Measurements from ENCODE around the gene SMYD3. TPM values are rescaled to one million over a fixed set of nuclear protein-coding genes. Genes with fewer than 3 reads are reported as not detected.

The SMYD3 gene
- total RNA-seq, 8 experiments from 2014 or later: 8.8 to 39.7 (median 29.1) TPM

DNA sequence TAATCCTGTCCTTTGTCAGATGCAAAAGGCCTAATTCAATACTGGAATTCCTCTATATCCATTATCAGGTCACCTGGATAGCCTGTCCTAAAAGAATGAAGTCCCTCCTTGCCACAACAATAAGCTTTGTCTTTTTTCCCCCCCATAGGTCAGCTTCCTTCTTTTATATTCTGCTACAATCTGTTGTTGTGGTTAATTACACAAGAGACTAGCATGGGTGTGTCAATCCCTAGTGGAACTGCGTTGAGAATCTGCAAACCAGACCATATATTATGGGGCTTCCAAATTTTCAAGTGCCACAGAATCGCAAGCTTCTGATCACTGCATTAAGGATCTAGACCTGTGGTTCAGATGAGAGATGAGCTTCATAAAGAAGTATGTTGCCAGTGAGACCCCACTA, 349.6 kb downstream of the SMYD3 start:
- ATAC-seq (replicated peaks in 6 of 8): peak in 1 of 8 experiments; percentile 56
- 0 to 100% (median 68%) methylated on average over 1 to 2 of the region's 2 CpGs; no CpG with 5 or more reads in 4 of the 10 experiments for WGBS, 10 experiments

DNA sequence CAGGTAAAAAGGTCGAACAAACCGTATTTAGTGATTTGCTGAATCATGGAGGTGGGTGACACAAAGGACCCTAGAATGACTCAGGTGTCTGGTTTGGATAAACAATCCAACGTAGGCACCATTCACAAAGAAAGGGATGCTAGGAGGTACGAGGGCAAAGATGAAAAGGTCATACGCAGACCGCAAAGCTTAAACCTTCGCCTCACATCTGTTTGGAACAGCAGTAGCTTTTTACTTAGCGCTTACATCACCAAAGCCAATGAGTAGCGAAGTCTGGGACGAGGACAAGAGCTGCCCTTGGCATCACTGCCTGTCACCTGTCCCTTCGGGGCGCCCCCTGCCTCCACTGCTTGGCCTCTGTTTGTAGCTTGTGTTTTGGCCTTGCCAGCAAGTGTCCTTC, 350.2 kb downstream of the SMYD3 start:
- Histone ChIP-seq H3K4me3 (no peak overlapping the region), H3K27ac (no peak overlapping the region), H3K4me1 (replicated peaks in 1 of 2) (peaks cover 0 to 4% of the 10 kb centered on the region in 2 donors)
- in situ Hi-C loops (cut with MboI; ENCODE audit: low pct_unique_long_range_greater_than_20kb in 2 of 9, low sequenced_read_pairs in 9 of 9, unreplicated experiment in 9 of 9): no loop called here
- 80 to 100% (median 95%) methylated on average over 1 to 12 of the region's 12 CpGs for WGBS, 10 experiments
- ATAC-seq (replicated peaks in 6 of 8): no peak

More for the DNA sequence above, 349.6 kb downstream of the SMYD3 start:
- Histone ChIP-seq H3K4me1 (replicated peaks in 1 of 2) (peaks cover 0 to 4% of the 10 kb centered on the region in 2 donors), H3K4me3 (no peak overlapping the region), H3K27ac (no peak overlapping the region)
- in situ Hi-C loops (cut with MboI; ENCODE audit: low pct_unique_long_range_greater_than_20kb in 2 of 9, low sequenced_read_pairs in 9 of 9, unreplicated experiment in 9 of 9): no loop called here

DNA sequence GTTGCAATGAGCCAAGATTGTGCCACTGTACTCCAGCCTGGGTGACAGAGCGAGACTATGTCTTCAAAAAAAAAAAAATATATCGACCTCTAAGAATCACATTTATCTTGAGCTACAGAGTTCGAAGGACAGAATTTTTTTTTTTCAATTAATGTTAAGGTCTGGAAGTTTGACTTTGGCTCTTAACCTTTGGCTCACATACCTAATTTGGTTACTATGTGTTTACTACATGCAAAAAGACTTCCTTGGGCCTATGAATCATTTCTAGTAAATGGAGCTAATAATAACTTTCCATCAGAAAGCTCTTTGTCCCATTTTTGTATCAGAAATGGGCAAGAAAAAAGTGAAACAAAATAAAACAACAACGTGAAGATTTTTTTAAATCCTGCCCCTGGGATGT, 351.2 kb downstream of the SMYD3 start:
- peak in 1 of 8 experiments; percentile 58 for ATAC-seq (replicated peaks in 6 of 8)
- WGBS, 10 experiments: 0 to 98% (median 94%) methylated on average over 1 to 4 of the region's 4 CpGs
- in situ Hi-C loops (cut with MboI; ENCODE audit: low pct_unique_long_range_greater_than_20kb in 2 of 9, low sequenced_read_pairs in 9 of 9, unreplicated experiment in 9 of 9): no loop called here
- no peak overlapping the region for H3K4me3 ChIP-seq
- H3K27ac ChIP-seq: no peak overlapping the region
- peaks cover 0 to 4% of the 10 kb centered on the region in 2 donors for H3K4me1 ChIP-seq (replicated peaks in 1 of 2)

DNA sequence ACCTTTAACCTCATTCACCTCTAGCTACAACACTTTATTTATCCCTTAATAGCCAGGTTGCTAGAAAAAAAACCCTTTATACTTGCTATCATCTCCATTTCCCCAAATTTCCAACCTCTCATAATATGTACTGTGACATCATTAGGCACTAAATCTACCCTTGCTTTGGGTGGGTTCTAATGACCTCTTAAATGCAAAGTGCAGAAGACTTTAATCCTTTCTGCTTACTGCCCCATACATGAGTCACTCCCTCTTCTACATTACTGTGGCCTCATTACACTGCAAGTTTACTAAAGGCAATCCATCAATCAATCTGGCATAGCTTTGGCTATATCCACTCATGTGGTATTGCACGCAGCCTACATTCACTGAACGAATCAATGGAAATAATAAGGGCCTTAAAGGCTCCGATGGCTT, 353.3 kb downstream of the SMYD3 start:
- in situ Hi-C loops (cut with MboI; ENCODE audit: low pct_unique_long_range_greater_than_20kb in 2 of 9, low sequenced_read_pairs in 9 of 9, unreplicated experiment in 9 of 9): no loop called here
- 52 to 96% (median 70%) methylated on average over 2 to 3 of the region's 3 CpGs; no CpG with 5 or more reads in 4 of the 10 experiments for WGBS, 10 experiments
- Histone ChIP-seq H3K4me1 (replicated peaks in 1 of 2) (peaks cover 0 to 4% of the 10 kb centered on the region in 2 donors), H3K27ac (no peak overlapping the region), H3K4me3 (no peak overlapping the region)
- peak in 6 of 8 experiments; percentile 43 to 82 (median 63) for ATAC-seq (replicated peaks in 6 of 8)

DNA sequence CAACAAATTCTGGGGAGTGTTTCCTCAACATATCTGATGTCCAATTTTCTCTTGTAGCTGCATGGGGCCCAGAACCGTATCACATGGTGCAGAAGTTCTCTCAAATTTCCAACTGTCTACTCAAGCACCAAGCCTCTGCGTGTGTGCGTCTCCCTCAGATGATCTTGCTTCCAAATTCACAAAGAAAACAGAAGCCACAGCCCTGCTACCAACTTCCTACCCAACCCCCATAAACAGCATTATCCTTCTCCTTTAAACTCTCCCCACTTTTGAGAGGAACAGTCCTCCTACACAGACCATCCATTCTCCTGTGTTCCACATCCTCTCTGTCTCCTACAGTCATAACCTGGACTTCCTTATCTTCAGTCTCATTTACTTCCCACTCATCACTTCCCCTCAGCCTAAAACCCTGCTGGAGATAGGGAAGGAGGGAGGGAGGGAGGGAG, 354.1 kb downstream of the SMYD3 start:
- ATAC-seq (replicated peaks in 6 of 8): no peak

DNA sequence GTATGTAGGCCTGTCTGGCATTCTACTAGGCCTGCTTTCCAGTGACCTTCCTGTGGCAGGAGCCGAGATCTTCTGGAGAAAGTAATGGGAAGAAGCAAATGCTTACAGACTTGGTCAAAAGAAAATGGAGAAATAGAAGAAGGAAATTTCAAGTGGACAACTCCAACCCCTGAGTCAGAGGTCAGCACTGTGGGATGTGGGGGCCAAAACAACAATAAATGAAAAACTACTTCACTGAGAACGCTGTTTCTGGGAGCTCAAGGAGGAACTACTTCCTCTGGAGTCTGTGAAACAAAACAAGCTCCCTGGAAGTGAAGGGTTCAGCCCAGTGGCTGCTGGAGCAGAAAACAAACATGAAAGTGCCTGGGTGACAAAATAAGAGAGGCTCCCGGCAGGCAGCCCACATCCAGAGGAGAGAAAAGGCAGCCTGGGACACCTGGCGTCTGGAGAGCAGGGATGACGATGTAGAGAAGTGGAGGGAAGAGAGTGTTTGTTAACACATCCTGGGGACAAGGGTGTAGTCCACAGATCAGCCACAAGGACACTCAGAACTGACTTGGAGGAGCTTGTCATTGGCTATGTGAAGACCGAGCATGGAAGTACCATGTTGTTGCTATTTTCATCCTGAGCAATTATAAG, 355.2 kb downstream of the SMYD3 start:
- H3K4me3 ChIP-seq: no peak overlapping the region
- in situ Hi-C loops (cut with MboI; ENCODE audit: low pct_unique_long_range_greater_than_20kb in 2 of 9, low sequenced_read_pairs in 9 of 9, unreplicated experiment in 9 of 9): no loop called here
- peaks cover 10 to 11% of the 10 kb centered on the region in 2 donors for H3K4me1 ChIP-seq (replicated peaks in 1 of 2)
- H3K27ac ChIP-seq: no peak overlapping the region
- ATAC-seq (replicated peaks in 6 of 8): no peak
- 73 to 100% (median 81%) methylated on average over 1 to 6 of the region's 6 CpGs; no CpG with 5 or more reads in 1 of the 10 experiments for WGBS, 10 experiments

More for the DNA sequence above, 354.1 kb downstream of the SMYD3 start:
- in situ Hi-C loops (cut with MboI; ENCODE audit: low pct_unique_long_range_greater_than_20kb in 2 of 9, low sequenced_read_pairs in 9 of 9, unreplicated experiment in 9 of 9): no loop called here
- no peak overlapping the region for H3K4me3 ChIP-seq
- peaks cover 0 to 4% of the 10 kb centered on the region in 2 donors for H3K4me1 ChIP-seq (replicated peaks in 1 of 2)
- WGBS, 10 experiments: 89 to 100% (median 98%) methylated on average over 1 to 3 of the region's 3 CpGs; no CpG with 5 or more reads in 2 of the 10 experiments
- no peak overlapping the region for H3K27ac ChIP-seq

DNA sequence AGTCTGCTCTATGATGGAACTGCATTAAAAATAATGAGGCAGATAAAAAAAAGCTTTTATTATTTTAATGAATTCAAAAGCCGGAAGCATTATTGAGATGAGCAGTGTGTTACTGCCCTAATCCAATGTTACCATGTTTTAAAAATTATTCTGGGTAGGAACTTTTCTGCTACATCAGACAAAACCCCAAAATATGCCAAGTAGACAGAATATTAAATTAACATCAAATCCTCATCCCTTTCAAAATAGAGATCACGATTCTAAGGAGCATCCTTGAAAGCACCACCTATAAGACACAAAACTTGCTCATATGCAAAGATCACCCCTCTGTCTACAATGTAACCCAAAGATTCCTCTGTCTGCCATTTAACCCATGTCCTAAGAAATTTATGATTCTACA, 357.5 kb downstream of the SMYD3 start:
- in situ Hi-C loops (cut with MboI; ENCODE audit: low pct_unique_long_range_greater_than_20kb in 2 of 9, low sequenced_read_pairs in 9 of 9, unreplicated experiment in 9 of 9): no loop called here
- Histone ChIP-seq H3K4me3 (no peak overlapping the region), H3K27ac (no peak overlapping the region), H3K4me1 (replicated peaks in 1 of 2) (peaks cover 14 to 15% of the 10 kb centered on the region in 2 donors)
- no peak for ATAC-seq (replicated peaks in 6 of 8)
- 85 to 100% (median 98%) methylated on average over 1 to 2 of the region's 2 CpGs for WGBS, 10 experiments

DNA sequence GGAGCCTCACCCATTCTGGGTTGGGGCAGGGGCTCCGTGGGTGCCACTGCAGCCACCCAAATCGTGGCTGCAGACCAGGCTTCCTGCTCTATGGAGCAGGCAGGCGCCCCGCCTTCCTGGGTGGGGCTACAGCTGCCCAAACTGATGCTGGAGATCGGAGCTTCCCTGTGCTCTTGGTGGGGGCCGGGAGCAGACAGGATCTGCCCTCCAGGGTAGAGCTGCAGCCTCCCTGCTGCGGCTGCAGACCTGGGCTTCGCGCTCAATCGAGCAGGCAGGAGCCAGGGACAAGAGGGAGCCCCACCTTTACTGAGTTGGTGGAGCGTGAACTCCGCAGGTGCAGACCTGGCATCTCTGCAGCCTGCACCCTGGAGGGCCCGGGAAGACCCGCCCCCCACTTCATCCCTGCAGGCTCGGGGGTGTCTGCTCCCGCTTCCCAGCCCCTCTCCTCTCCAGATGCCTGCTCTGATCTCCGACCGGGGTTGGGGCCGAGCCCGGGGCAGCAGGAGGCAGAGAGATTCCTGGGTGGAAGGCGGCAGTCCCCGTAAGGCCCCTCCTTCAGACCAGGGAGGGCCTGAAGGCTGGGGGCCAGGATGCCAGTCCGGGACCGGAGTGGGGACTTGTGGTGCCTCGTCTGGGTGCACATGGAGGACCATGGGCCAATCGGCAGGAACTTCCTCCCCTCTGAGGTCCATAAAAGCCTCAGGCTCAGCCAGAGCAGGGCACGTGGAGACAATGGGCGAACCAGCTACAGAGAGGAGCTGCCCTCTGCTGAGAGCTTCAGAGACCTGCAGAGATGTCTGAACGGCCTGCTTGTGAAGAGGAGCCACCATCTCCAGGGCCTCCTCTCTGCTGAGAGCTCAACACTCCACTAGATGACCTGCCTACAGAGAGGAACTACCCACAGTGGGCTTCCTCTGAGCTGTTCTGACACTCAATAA, 359.3 kb downstream of the SMYD3 start:
- peak overlapping the region; percentile 70 to 77 for H3K27ac ChIP-seq
- H3K4me1 ChIP-seq (replicated peaks in 1 of 2): peaks cover 12 to 14% of the 10 kb centered on the region in 2 donors
- ATAC-seq (replicated peaks in 6 of 8): peak in 3 of 8 experiments; percentile 32 to 45 (median 44)
- WGBS, 10 experiments: 70 to 92% (median 89%) methylated on average over 2 to 9 of the region's 29 CpGs; no CpG with 5 or more reads in 3 of the 10 experiments
- H3K4me3 ChIP-seq: no peak overlapping the region
- in situ Hi-C loops (cut with MboI; ENCODE audit: low pct_unique_long_range_greater_than_20kb in 2 of 9, low sequenced_read_pairs in 9 of 9, unreplicated experiment in 9 of 9): no loop called here

DNA sequence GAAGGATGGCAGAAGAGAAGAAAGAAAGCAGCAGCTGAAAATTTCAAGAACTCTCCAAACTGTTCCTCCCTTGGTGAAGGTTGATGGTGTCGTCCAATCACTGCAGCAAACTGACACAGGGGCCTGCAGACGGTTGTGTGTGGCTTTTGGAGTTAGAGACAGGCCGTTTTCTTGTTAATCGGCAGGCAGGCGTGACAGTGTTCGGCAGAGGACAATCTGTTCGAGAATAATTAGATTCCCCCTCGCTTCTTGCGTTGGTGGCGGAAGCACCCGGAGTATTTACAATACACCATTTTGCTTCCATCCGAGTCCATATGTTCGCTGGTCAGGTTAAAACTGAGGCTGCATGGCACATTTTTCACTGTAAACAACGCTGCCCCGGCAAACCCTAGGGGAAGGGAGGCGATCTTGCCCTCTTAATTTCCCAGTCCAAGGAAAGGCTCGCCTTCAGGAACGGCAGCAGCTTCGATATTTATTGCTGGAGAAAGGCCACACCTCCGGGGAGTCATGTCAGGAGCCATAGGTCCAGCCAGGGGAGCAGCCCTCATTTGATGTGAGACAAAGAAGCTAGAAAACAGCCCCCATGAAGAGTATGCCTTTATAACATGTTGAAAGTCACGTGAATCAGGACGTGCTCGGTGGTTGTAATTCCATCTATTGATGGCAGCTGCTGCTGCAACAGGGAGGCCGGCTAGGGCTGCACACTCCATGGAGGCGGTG, 360.1 kb downstream of the SMYD3 start:
- H3K4me1 ChIP-seq (replicated peaks in 1 of 2): peaks cover 12 to 16% of the 10 kb centered on the region in 2 donors
- 78 to 97% (median 85%) methylated on average over 1 to 23 of the region's 25 CpGs; no CpG with 5 or more reads in 2 of the 10 experiments for WGBS, 10 experiments
- in situ Hi-C loops (cut with MboI; ENCODE audit: low pct_unique_long_range_greater_than_20kb in 2 of 9, low sequenced_read_pairs in 9 of 9, unreplicated experiment in 9 of 9): no loop called here
- H3K27ac ChIP-seq: peak overlapping the region; percentile 70 to 77
- no peak overlapping the region for H3K4me3 ChIP-seq
- ATAC-seq (replicated peaks in 6 of 8): peak in 4 of 8 experiments; percentile 10 to 82 (median 64)

DNA sequence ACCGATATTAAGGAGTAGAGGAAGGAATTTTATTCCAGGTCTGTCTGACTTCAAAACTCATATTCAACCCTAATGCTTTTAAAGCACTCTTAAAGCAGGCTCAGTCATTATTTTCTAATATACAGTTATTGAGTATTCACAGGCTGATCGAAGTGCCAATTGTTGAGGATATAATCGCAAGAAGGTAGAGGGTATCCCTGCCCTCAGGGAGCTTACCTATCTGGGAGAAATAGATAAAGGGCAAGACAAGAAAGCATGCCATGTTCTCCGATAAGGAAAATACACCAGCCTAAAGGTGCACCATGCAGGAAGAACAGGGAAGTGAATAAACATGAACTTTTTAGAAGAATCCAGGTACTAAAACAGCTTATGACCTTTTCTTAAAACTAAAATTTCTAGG, 361.2 kb downstream of the SMYD3 start:
- in situ Hi-C loops (cut with MboI; ENCODE audit: low pct_unique_long_range_greater_than_20kb in 2 of 9, low sequenced_read_pairs in 9 of 9, unreplicated experiment in 9 of 9): no loop called here
- H3K4me1 ChIP-seq (replicated peaks in 1 of 2): peaks cover 12 to 16% of the 10 kb centered on the region in 2 donors
- WGBS, 10 experiments: 89 to 100% (median 99%) methylated on average over 1 to 4 of the region's 4 CpGs
- no peak overlapping the region for H3K27ac ChIP-seq
- no peak for ATAC-seq (replicated peaks in 6 of 8)
- no peak overlapping the region for H3K4me3 ChIP-seq

DNA sequence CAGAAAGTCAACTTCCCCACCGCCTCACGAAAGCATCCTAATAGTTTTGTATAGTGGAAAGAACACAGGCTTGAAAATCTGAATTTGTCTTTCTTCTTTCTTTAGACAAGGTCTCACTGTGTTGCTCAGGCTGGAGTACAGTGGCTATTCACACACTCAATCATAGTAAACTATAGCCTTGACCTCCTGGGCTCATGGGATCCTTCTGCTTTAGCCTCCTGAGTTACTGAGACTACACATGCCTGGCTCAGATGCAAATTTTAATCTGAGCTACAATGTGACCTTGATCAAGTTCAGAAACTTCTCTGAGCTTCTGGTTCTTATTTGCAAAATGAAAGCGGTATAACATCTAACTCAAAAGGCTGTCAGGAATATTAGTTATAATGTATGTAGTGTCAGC, 362.1 kb downstream of the SMYD3 start:
- in situ Hi-C loops (cut with MboI; ENCODE audit: low pct_unique_long_range_greater_than_20kb in 2 of 9, low sequenced_read_pairs in 9 of 9, unreplicated experiment in 9 of 9): no loop called here
- Histone ChIP-seq H3K4me3 (no peak overlapping the region), H3K27ac (no peak overlapping the region), H3K4me1 (replicated peaks in 1 of 2) (peaks cover 12 to 23% of the 10 kb centered on the region in 2 donors)
- ATAC-seq (replicated peaks in 6 of 8): no peak
- WGBS, 10 experiments: 88 to 100% (median 100%) methylated on average over 1 to 3 of the region's 3 CpGs; no CpG with 5 or more reads in 1 of the 10 experiments

DNA sequence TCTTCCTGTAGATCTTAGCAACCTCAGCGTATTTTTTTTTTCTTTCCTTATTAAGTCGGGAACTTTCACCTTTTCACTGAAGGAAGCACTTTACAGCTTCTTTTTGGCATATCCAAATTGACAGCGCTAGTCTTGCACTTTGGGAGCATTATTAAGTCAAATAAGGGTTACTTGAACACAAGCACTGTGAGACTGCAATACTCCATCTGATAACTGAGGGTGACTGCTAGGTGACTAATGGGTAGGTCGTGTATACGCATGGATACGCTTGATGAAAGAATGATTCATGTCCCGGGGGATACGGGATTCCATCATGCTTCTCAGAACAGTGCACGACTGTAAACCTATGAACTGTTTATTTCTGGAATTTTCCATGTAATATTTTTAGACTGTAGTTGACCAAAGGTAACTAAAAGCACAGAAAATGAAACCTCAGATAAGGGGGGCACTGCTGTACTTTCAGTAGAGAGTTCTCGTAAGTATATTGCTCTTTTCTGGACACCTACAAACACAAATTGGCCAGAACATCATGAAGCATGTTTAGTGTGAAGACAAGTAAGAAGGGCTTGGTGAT, 364.7 kb downstream of the SMYD3 start:
- in situ Hi-C loops (cut with MboI; ENCODE audit: low pct_unique_long_range_greater_than_20kb in 2 of 9, low sequenced_read_pairs in 9 of 9, unreplicated experiment in 9 of 9): no loop called here
- Histone ChIP-seq H3K27ac (no peak overlapping the region), H3K4me3 (no peak overlapping the region), H3K4me1 (replicated peaks in 1 of 2) (peaks cover 13 to 34% of the 10 kb centered on the region in 2 donors)
- peak in 7 of 8 experiments; percentile 68 to 87 (median 83) for ATAC-seq (replicated peaks in 6 of 8)
- 51 to 100% (median 77%) methylated on average over 2 to 10 of the region's 10 CpGs for WGBS, 10 experiments
